Renal cortex interstitium (tissue), 3 donors: Measurements from ENCODE around the gene CHRD. TPM values are rescaled to one million over a fixed set of nuclear protein-coding genes. Genes with fewer than 3 reads are reported as not detected.

Experiments used
- polyA plus RNA-seq, 3 donors: library from polyadenylated mRNA; unstranded; fragments of 120-200 nt; gene quantifications; one replicate each; pipeline ENCODE4 v1.2.1, GENCODE V29; 2013; ENCODE audit not compliant: insufficient read length in 3 of 3

The CHRD gene
- polyA plus RNA-seq, 3 donors, result 10.5 to 19.0 (median 14.2) TPM

Other genes with a start within 250 kb of the CHRD start
- gene EIF2B5, start 244.7 kb upstream of the CHRD start, polyA plus RNA-seq, result 10 to 100 TPM; 48.6 to 56.2 (median 49.6) TPM
- gene DVL3, start 224.7 kb upstream of the CHRD start, polyA plus RNA-seq, result 10 to 100 TPM; 65.4 to 89.1 (median 83.6) TPM
- gene AP2M1, start 205.2 kb upstream of the CHRD start, polyA plus RNA-seq, result 100 to 1,000 TPM; 329 to 372 (median 369) TPM
- gene ABCF3, start 193.9 kb upstream of the CHRD start, polyA plus RNA-seq, result 10 to 100 TPM; 57.6 to 71.1 (median 60.9) TPM
- 1 to 10 TPM; 1.3 to 2.7 (median 1.8) TPM for gene VWA5B2, start 150.5 kb upstream of the CHRD start, polyA plus RNA-seq
- 10 to 100 TPM; 29.2 to 38.1 (median 35.1) TPM for gene ALG3, start 131.1 kb upstream of the CHRD start, polyA plus RNA-seq
- 1 to 10 TPM; 2.2 to 3.2 (median 3.0) TPM for gene EEF1AKMT4, start 130.4 kb upstream of the CHRD start, polyA plus RNA-seq
- gene CAMK2N2, start 118.5 kb upstream of the CHRD start, polyA plus RNA-seq, result under 1 TPM in 2 of 3 donors, not detected in 1; 0.17 to 0.33 TPM
- gene ECE2, start 104.0 kb upstream of the CHRD start, polyA plus RNA-seq, result not detected
- gene PSMD2, start 80.8 kb upstream of the CHRD start, polyA plus RNA-seq, result 100 to 1,000 TPM; 210 to 252 (median 223) TPM
- gene EIF4G1, start 65.4 kb upstream of the CHRD start, polyA plus RNA-seq, result 100 to 1,000 TPM; 171 to 242 (median 221) TPM
- 10 to 100 TPM in 2 of 3 donors, 1 to 10 TPM in 1; 9.7 to 17.2 (median 12.9) TPM for gene FAM131A, start 42.5 kb upstream of the CHRD start, polyA plus RNA-seq
- 10 to 100 TPM in 2 of 3 donors, 1 to 10 TPM in 1; 9.7 to 14.0 (median 11.5) TPM for gene CLCN2, start 18.4 kb upstream of the CHRD start, polyA plus RNA-seq
- gene POLR2H, start 18.3 kb upstream of the CHRD start, polyA plus RNA-seq, result 100 to 1,000 TPM in 1 of 3 donors, 10 to 100 TPM in 2; 87.2 to 115 (median 91.0) TPM
- 1 to 10 TPM; 1.8 to 2.4 (median 2.0) TPM for gene THPO, start 1.8 kb upstream of the CHRD start, polyA plus RNA-seq
- 10 to 100 TPM; 29.0 to 32.7 (median 29.5) TPM for gene EPHB3, start 181.7 kb downstream of the CHRD start, polyA plus RNA-seq